ENCODE measurements around the gene CCDC183.
"Not testable (repeated sequence)": the region's sequence is repeated elsewhere in the genome, so short reads cannot be mapped to it uniquely, and the experiment has no call there.

The CCDC183 gene

GRCh38 chr9:136796238-136796774, at the start of gene CCDC183:
TSS of gene CCDC183 (plus strand) at chr9:136796338. CDS start at chr9:136796398, 60 bp downstream.
- DNase-seq (ENCODE audit: low spot score): no peak

- no peak for DNase-seq (ENCODE audit: low spot score)
These were observed 49.5 kb upstream of the CCDC183 start for GRCh38 chr9:136746621-136747020.

GRCh38 chr9:136747161-136748060, 48.7 kb upstream of the CCDC183 start:
- no peak for DNase-seq (ENCODE audit: low spot score)

- no peak for DNase-seq (ENCODE audit: low spot score)
These were observed 47.9 kb upstream of the CCDC183 start, which contains the start of gene LCN6 for GRCh38 chr9:136748201-136748600. TSS of gene LCN6 (minus strand) at chr9:136748525. CDS start at chr9:136748483, 42 bp downstream.

- DNase-seq (ENCODE audit: low spot score): no peak
These were observed 47.2 kb upstream of the CCDC183 start for GRCh38 chr9:136748666-136749611.

- DNase-seq (ENCODE audit: low spot score): no peak
These were observed 45.6 kb upstream of the CCDC183 start for GRCh38 chr9:136750526-136750925.

GRCh38 chr9:136751244-136751643, 44.9 kb upstream of the CCDC183 start:
- DNase-seq (ENCODE audit: low spot score): no peak

GRCh38 chr9:136751814-136752213, 44.3 kb upstream of the CCDC183 start:
- DNase-seq (ENCODE audit: low spot score): no peak

GRCh38 chr9:136753371-136754058, 42.6 kb upstream of the CCDC183 start:
- DNase-seq (ENCODE audit: low spot score): no peak

- DNase-seq (ENCODE audit: low spot score): no peak
These were observed 42.0 kb upstream of the CCDC183 start for GRCh38 chr9:136754059-136754572.

- DNase-seq (ENCODE audit: low spot score): no peak
These were observed 41.4 kb upstream of the CCDC183 start for GRCh38 chr9:136754626-136755301.

- not testable (repeated sequence) for DNase-seq (ENCODE audit: low spot score)
These were observed 40.6 kb upstream of the CCDC183 start for GRCh38 chr9:136755302-136756133.

GRCh38 chr9:136756134-136756438, 40.1 kb upstream of the CCDC183 start:
- no peak for DNase-seq (ENCODE audit: low spot score)

- DNase-seq (ENCODE audit: low spot score): no peak
These were observed 39.3 kb upstream of the CCDC183 start for GRCh38 chr9:136756836-136757235.

- DNase-seq (ENCODE audit: low spot score): no peak
These were observed 38.8 kb upstream of the CCDC183 start for GRCh38 chr9:136757328-136757727.

- no peak for DNase-seq (ENCODE audit: low spot score)
These were observed 38.4 kb upstream of the CCDC183 start for GRCh38 chr9:136757751-136758140.

- no peak for DNase-seq (ENCODE audit: low spot score)
These were observed 37.1 kb upstream of the CCDC183 start for GRCh38 chr9:136759001-136759400.

- no peak for DNase-seq (ENCODE audit: low spot score)
These were observed 36.5 kb upstream of the CCDC183 start for GRCh38 chr9:136759436-136760325.

- no peak for DNase-seq (ENCODE audit: low spot score)
These were observed 35.7 kb upstream of the CCDC183 start for GRCh38 chr9:136760424-136760823.

All from LoVo (cell line).